A549 (cell line): ENCODE data around the gene LRRC1. TPM values are rescaled to one million over a fixed set of nuclear protein-coding genes. Genes with fewer than 3 reads are reported as not detected.

Experiments used
- ATAC-seq, 2 experiments: fragments of 200-7000 bp in 1 of 2; fragments of >200 bp in 1 of 2; cut with Nextera tagmentation in 1 of 2; cut with Tn5 transposase in 1 of 2; 3 replicates each; pipeline versions ENCODE4 v1.8.0 to v1.9.1; 2018 to 2020; ENCODE audit warnings: mild to moderate bottlenecking in 1 of 2, moderate library complexity in 1 of 2
- CTCF ChIA-PET: fragments of 300-600 bp; sonication (Branson Sonifier 250); formaldehyde crosslinking; extraction: SDS; loops from one replicate; lab custom pipeline; 2021; ENCODE audit warnings: antibody characterized with exemption, inconsistent platforms; lab: Yijun Ruan, JAX
- POLR2A ChIA-PET: fragments of 350-600 bp; formaldehyde crosslinking; extraction: SDS; loops from one replicate; lab custom pipeline; 2021; ENCODE audit warnings: antibody characterized with exemption, inconsistent platforms; lab: Yijun Ruan, JAX
- DNase-seq, 2 experiments: peaks; one replicate each; pipeline versions ENCODE4 v3.0.0 to v3.0.0-alpha.2; 2011 to 2016; ENCODE audit warnings: low read depth in 1 of 2, low spot score in 1 of 2
- FAIRE-seq: peaks from 2 replicates; lab custom pipeline; 2011; peaks lifted over from hg19 to GRCh38; lab: Jason Lieb, UNC
- H3K27ac ChIP-seq, 2 experiments: fragments of >200 bp; sonication (Bioruptor Twin); formaldehyde crosslinking; 3 replicates each; pipeline ENCODE4 v1.5.1; 2016 to 2017
- H3K4me1 ChIP-seq: fragments of >200 bp; sonication (Bioruptor Twin); formaldehyde crosslinking; 3 replicates; pipeline ENCODE4 v1.6.1; 2016
- H3K4me2 ChIP-seq: fragments of >200 bp; sonication (Bioruptor Twin); formaldehyde crosslinking; 3 replicates; pipeline ENCODE4 v1.6.1; 2016
- H3K4me3 ChIP-seq: fragments of >200 bp; sonication (Bioruptor Twin); formaldehyde crosslinking; 3 replicates; pipeline ENCODE4 v1.5.1; 2016
- H3K9me3 ChIP-seq: fragments of >200 bp; sonication (Bioruptor Twin); formaldehyde crosslinking; 3 replicates; pipeline ENCODE4 v1.6.1; 2016
- ATOH8 ChIP-seq: fragments of 250-450 bp; sonication (Bioruptor Pico); IDR thresholded peaks from 2 replicates; pipeline ENCODE4 v1.5.0; 2020; ENCODE audit warnings: low read depth, mild to moderate bottlenecking, moderate library complexity
- CHD2 ChIP-seq: fragments of 150-350 bp; IDR thresholded peaks from 2 replicates; pipeline ENCODE4 v1.6.1; 2014; ENCODE audit warnings: low read length; ENCODE audit not compliant: partially characterized antibody
- CHD4 ChIP-seq: fragments of 200-600 bp; sonication (generic); IDR thresholded peaks from 2 replicates; pipeline ENCODE4 v1.6.1; 2016; ENCODE audit warnings: antibody characterized with exemption, mild to moderate bottlenecking, borderline replicate concordance
- E2F6 ChIP-seq: IDR thresholded peaks from 2 replicates; pipeline ENCODE4 v1.6.1; 2012; ENCODE audit warnings: low read depth, borderline replicate concordance
- EHF ChIP-seq: fragments of 250-450 bp; sonication (Bioruptor Pico); IDR thresholded peaks from 2 replicates; pipeline ENCODE4 v1.5.0; 2020; ENCODE audit warnings: mild to moderate bottlenecking
- EHMT2 ChIP-seq: fragments of 200-600 bp; sonication (generic); IDR thresholded peaks from 2 replicates; pipeline ENCODE4 v1.6.1; 2016; ENCODE audit warnings: antibody characterized with exemption, low read depth, mild to moderate bottlenecking, moderate library complexity
- EP300 ChIP-seq, 2 experiments: fragments of >200 bp; sonication (Bioruptor Twin); formaldehyde crosslinking; IDR thresholded peaks; 2 replicates in 1 of 2; 3 replicates in 1 of 2; pipeline ENCODE4 v1.6.1; 2016 to 2017
- FOSL2 ChIP-seq, 2 experiments: fragments of 450-650 bp in 1 of 2; fragments of >200 bp in 1 of 2; sonication (Bioruptor Twin) in 1 of 2; formaldehyde crosslinking; IDR thresholded peaks; 2 replicates each; pipeline versions ENCODE4 v1.5.0 to v1.6.1; 2016 to 2020; ENCODE audit warnings: mild to moderate bottlenecking in 1 of 2, moderate library complexity in 1 of 2
- HDAC2 ChIP-seq: fragments of 200-600 bp; sonication (generic); IDR thresholded peaks from 2 replicates; pipeline ENCODE4 v1.6.1; 2016
- HEYL ChIP-seq: fragments of 250-450 bp; sonication (Bioruptor Pico); IDR thresholded peaks from 2 replicates; pipeline ENCODE4 v1.8.0; 2021; ENCODE audit warnings: mild to moderate bottlenecking, moderate library complexity
- HMGXB4 ChIP-seq: fragments of 250-450 bp; sonication (Bioruptor Pico); IDR thresholded peaks from 2 replicates; pipeline ENCODE4 v1.5.0; 2021; ENCODE audit warnings: mild to moderate bottlenecking, moderate library complexity, borderline replicate concordance
- HOXA7 ChIP-seq: fragments of 250-450 bp; sonication (Bioruptor Pico); IDR thresholded peaks from 2 replicates; pipeline ENCODE4 v1.5.0; 2020; ENCODE audit warnings: mild to moderate bottlenecking, moderate library complexity
- HOXB5 ChIP-seq: fragments of 250-450 bp; sonication (Bioruptor Pico); IDR thresholded peaks from 2 replicates; pipeline ENCODE4 v1.5.0; 2020; ENCODE audit warnings: mild to moderate bottlenecking, moderate library complexity
- MAX ChIP-seq: IDR thresholded peaks from 2 replicates; pipeline ENCODE4 v1.6.1; 2012
- MAZ ChIP-seq: fragments of 150-350 bp; IDR thresholded peaks from 2 replicates; pipeline ENCODE4 v1.6.1; 2014; ENCODE audit warnings: antibody characterized with exemption, low read depth, low read length, borderline replicate concordance
- NPAS2 ChIP-seq: fragments of 250-450 bp; sonication (Bioruptor Pico); IDR thresholded peaks from 2 replicates; pipeline ENCODE4 v1.8.0; 2022; ENCODE audit warnings: mild to moderate bottlenecking, moderate library complexity, borderline replicate concordance
- NR3C1 ChIP-seq: fragments of >200 bp; sonication (Bioruptor Twin); formaldehyde crosslinking; IDR thresholded peaks from 3 replicates; pipeline ENCODE4 v1.6.1; 2017
- PBX3 ChIP-seq: IDR thresholded peaks from 2 replicates; pipeline ENCODE4 v1.6.1; 2012
- POLR2A ChIP-seq: IDR thresholded peaks from 2 replicates; pipeline ENCODE4 v1.6.1; 2012; ENCODE audit warnings: mild to moderate bottlenecking, low read length
- RAD21 ChIP-seq, 2 experiments: fragments of >200 bp in 1 of 2; sonication (Bioruptor Twin) in 1 of 2; formaldehyde crosslinking in 1 of 2; IDR thresholded peaks in 1 of 2; conservative IDR thresholded peaks in 1 of 2; 2 replicates in 1 of 2; 3 replicates in 1 of 2; pipeline ENCODE4 v1.6.1; 2012 to 2018; ENCODE audit warnings: inconsistent platforms in 1 of 2
- RFX5 ChIP-seq: fragments of 450-650 bp; IDR thresholded peaks from 2 replicates; pipeline ENCODE4 v1.7.1; 2014; ENCODE audit warnings: antibody characterized with exemption, mild to moderate bottlenecking, moderate library complexity
- SMC3 ChIP-seq: fragments of >200 bp; sonication (Bioruptor Twin); formaldehyde crosslinking; IDR thresholded peaks from 3 replicates; pipeline ENCODE4 v1.6.1; 2018; ENCODE audit warnings: inconsistent platforms
- TFCP2L1 ChIP-seq: fragments of 250-450 bp; sonication (Bioruptor Pico); IDR thresholded peaks from 2 replicates; pipeline ENCODE4 v1.5.0; 2021; ENCODE audit warnings: mild to moderate bottlenecking
- USF2 ChIP-seq: fragments of 450-650 bp; IDR thresholded peaks from 2 replicates; pipeline ENCODE4 v1.6.1; 2014; ENCODE audit warnings: antibody characterized with exemption
- ZC3H11A ChIP-seq: fragments of 450-650 bp; IDR thresholded peaks from 2 replicates; pipeline ENCODE4 v1.6.1; 2014; ENCODE audit warnings: antibody characterized with exemption, mild to moderate bottlenecking
- ZFP36 ChIP-seq: fragments of 450-650 bp; IDR thresholded peaks from 2 replicates; pipeline ENCODE4 v1.6.1; 2014; ENCODE audit warnings: borderline replicate concordance; ENCODE audit not compliant: partially characterized antibody
- WGBS: methylation state at CpG from one replicate; pipeline ENCODE4 v1.1.6; 2017; ENCODE audit errors: missing lambda C conversion rate; 5-methylcytosine and 5-hydroxymethylcytosine counted together
- polyA plus RNA-seq, 4 experiments: library from polyadenylated mRNA; depleted of rRNA in 3 of 4; stranded (reverse); fragments of >200 nt; fragmentation: RNase III in 1 of 4; extraction: RNeasy Plus Mini Kit Qiagen cat#74134 plus additional on column Dnase treatment in 1 of 4; gene quantifications; 2 replicates in 3 of 4; 3 replicates in 1 of 4; pipeline ENCODE4 v1.2.3, GENCODE V29; 2011 to 2017

Gene LRRC1
- polyA plus RNA-seq, 2 of the 4 experiments (the other 2 are of a cell fraction) = 5.2 to 8.0 TPM

- Histone ChIP-seq H3K4me2 (peak overlapping the region; percentile 92), H3K4me3 (no peak overlapping the region), H3K4me1 (peaks cover 18% of the 10 kb centered on the region; the same call in 2 of the 3 replicates), H3K9me3 (no peaks in the 10 kb centered on the region), H3K27ac (no peak overlapping the region)
- FAIRE-seq (no peak), DNase-seq (no peak), ATAC-seq (no peak)
- WGBS = 88% methylated on average over 3 of the region's 3 CpGs
- ChIA-PET POLR2A (no interaction called here), CTCF (interaction anchor here (1.6 to 6.3 kb wide), 4 partner anchors 61 to 160 kb away, joined by 3 to 50 read pairs (median 5); no protein-coding TSS in a partner anchor)
- no peak for TF ChIP-seq HDAC2
Observed at GRCh38 chr6:53796451-53796780, 1.6 kb downstream of the LRRC1 start.

GRCh38 chr6:53796791-53797190 lies 2.0 kb downstream of the LRRC1 start:
- Histone ChIP-seq H3K4me2 (peak overlapping the region; percentile 92; the same call in 2 of the 3 replicates), H3K4me3 (no peak overlapping the region), H3K27ac (no peak overlapping the region), H3K4me1 (peaks cover 18% of the 10 kb centered on the region; the same call in 2 of the 3 replicates), H3K9me3 (no peaks in the 10 kb centered on the region)
- DNase-seq (no peak), FAIRE-seq (no peak), ATAC-seq (no peak)
- ChIA-PET CTCF (interaction anchor here (1.6 to 6.3 kb wide), 4 partner anchors 62 to 160 kb away, joined by 3 to 50 read pairs (median 5); no protein-coding TSS in a partner anchor), POLR2A (no interaction called here)
- 89% methylated on average over 5 of the region's 5 CpGs for WGBS
- TF ChIP-seq FOSL2 (IDR thresholded peaks at IDR 0.05) (no peak), FOSL2 (CRISPR knock-in tag; IDR thresholded peaks at IDR 0.05) (no peak), RAD21 (conservative IDR thresholded peaks at IDR 0.05 in 1 of 2, IDR thresholded peaks at IDR 0.05 in 1 of 2) (no peak), HMGXB4 (CRISPR knock-in tag) (no peak), SMC3 (no peak), ZFP36 (no peak), NR3C1 (no peak), HEYL (CRISPR knock-in tag) (no peak), RFX5 (no peak), EP300 (IDR thresholded peaks at IDR 0.05) (no peak), TFCP2L1 (no peak)

GRCh38 chr6:53797304-53797703 lies 2.5 kb downstream of the LRRC1 start:
- 93% methylated on average over 2 of the region's 2 CpGs for WGBS
- ATAC-seq (no peak), FAIRE-seq (no peak), DNase-seq (no peak)
- no peak overlapping the region for H3K27ac ChIP-seq
- H3K4me3 ChIP-seq = no peak overlapping the region
- no peak overlapping the region; the same call in 2 of the 3 replicates for H3K4me2 ChIP-seq
- peaks cover 17% of the 10 kb centered on the region; the same call in 2 of the 3 replicates for H3K4me1 ChIP-seq
- ChIA-PET POLR2A (no interaction called here), CTCF (interaction anchor here (1.6 to 6.3 kb wide), 4 partner anchors 62 to 159 kb away, joined by 3 to 50 read pairs (median 5); no protein-coding TSS in a partner anchor)
- H3K9me3 ChIP-seq = no peaks in the 10 kb centered on the region
- TF ChIP-seq EP300 (IDR thresholded peaks at IDR 0.05) = no peak
- no peak for TF ChIP-seq MAX
- TF ChIP-seq EHMT2 = no peak
- no peak for TF ChIP-seq MAZ

- POLR2A ChIA-PET = interaction anchor here (0.6 kb wide), 2 partner anchors 148 to 159 kb away, joined by 3 read pairs; no protein-coding TSS in a partner anchor
- no peaks in the 10 kb centered on the region for H3K9me3 ChIP-seq
- FAIRE-seq (no peak), DNase-seq (no peak), ATAC-seq (no peak)
- CTCF ChIA-PET = interaction anchor here (0.8 kb wide), 1 partner anchor 16 kb away, joined by 3 read pairs; no protein-coding TSS in a partner anchor
- no peak overlapping the region for H3K4me2 ChIP-seq
- WGBS = 89% methylated on average over 3 of the region's 3 CpGs
- peaks cover 10% of the 10 kb centered on the region; the same call in 1 of the 3 replicates for H3K4me1 ChIP-seq
- no peak overlapping the region for H3K4me3 ChIP-seq
- H3K27ac ChIP-seq = no peak overlapping the region
- TF ChIP-seq USF2 (no peak), ATOH8 (CRISPR knock-in tag) (no peak), ZFP36 (no peak), CHD2 (no peak), NR3C1 (no peak), EHF (CRISPR knock-in tag) (no peak), POLR2A (no peak), HOXA7 (CRISPR knock-in tag) (no peak), ZC3H11A (no peak), CHD4 (no peak), E2F6 (no peak), NPAS2 (CRISPR knock-in tag) (no peak), PBX3 (no peak), HOXB5 (CRISPR knock-in tag) (no peak)
Observed at GRCh38 chr6:53799340-53799739, 4.5 kb downstream of the LRRC1 start.
